GM12891 (cell line): Measurements from ENCODE around the gene KCNAB2.

Source experiments
- POLR2A ChIP-seq: IDR thresholded peaks from 2 replicates; pipeline ENCODE4 v1.6.1; 2011; ENCODE audit warnings: low read depth, low read length, control low read depth
- POLR2AphosphoS5 ChIP-seq: IDR thresholded peaks from 2 replicates; pipeline ENCODE4 v1.6.1; 2011; ENCODE audit warnings: low read depth, low read length, control low read depth
- TAF1 ChIP-seq: IDR thresholded peaks from 2 replicates; pipeline ENCODE4 v1.6.1; 2011; ENCODE audit warnings: low read depth, low read length, control low read depth

GRCh38 chr1:6062670-6063069, 17.0 kb downstream of the KCNAB2 start:
- TF ChIP-seq POLR2AphosphoS5 (no peak), POLR2A (no peak), TAF1 (no peak)
